DND-41 (cell line): Measurements from ENCODE around the gene LSMEM2.

Experiments used
- ATAC-seq: fragments of 200-7000 bp; cut with Tn5 transposase; 3 replicates; pipeline ENCODE4 v1.9.1; 2021; ENCODE audit warnings: low read depth; ENCODE audit not compliant: insufficient read depth
- DNase-seq: peaks from one replicate; pipeline ENCODE4 v3.0.0-alpha.2; 2020
- H2AFZ ChIP-seq: 2 replicates; pipeline ENCODE4 v1.6.0; 2012; ENCODE audit warnings: low read depth, low read length
- H3K27ac ChIP-seq: 2 replicates; pipeline ENCODE4 v1.5.1; 2012; ENCODE audit warnings: low read length, inconsistent platforms
- H3K27me3 ChIP-seq: fragments of 200-600 bp; sonication (generic); 2 replicates; pipeline ENCODE4 v1.6.0; 2012; ENCODE audit warnings: low read length, mild to moderate bottlenecking, inconsistent platforms; ENCODE audit not compliant: insufficient read depth, poor library complexity
- H3K36me3 ChIP-seq: 2 replicates; pipeline ENCODE4 v1.5.1; 2012; ENCODE audit warnings: low read length, inconsistent platforms; ENCODE audit not compliant: insufficient read depth
- H3K4me1 ChIP-seq: 2 replicates; pipeline ENCODE4 v1.5.1; 2012; ENCODE audit warnings: mild to moderate bottlenecking, low read length; ENCODE audit not compliant: insufficient read depth
- H3K4me2 ChIP-seq: 2 replicates; pipeline ENCODE4 v1.6.0; 2012; ENCODE audit warnings: mild to moderate bottlenecking, moderate library complexity, low read length, inconsistent platforms; ENCODE audit not compliant: insufficient read depth
- H3K4me3 ChIP-seq, 2 experiments: fragments of 200-600 bp in 1 of 2; shearing (Covaris generic) in 1 of 2; 2 replicates each; pipeline ENCODE4 v1.5.1; 2012 to 2016; ENCODE audit warnings: inconsistent platforms in 2 of 2, low read length in 2 of 2, mild to moderate bottlenecking in 2 of 2, low read depth in 1 of 2, moderate library complexity in 1 of 2
- H3K79me2 ChIP-seq: 2 replicates; pipeline ENCODE4 v1.6.0; 2012; ENCODE audit warnings: low read length, inconsistent platforms; ENCODE audit not compliant: insufficient read depth
- H3K9ac ChIP-seq: 2 replicates; pipeline ENCODE4 v1.6.0; 2012; ENCODE audit warnings: low read depth, mild to moderate bottlenecking, inconsistent platforms, low read length, moderate library complexity
- H3K9me3 ChIP-seq: 2 replicates; pipeline ENCODE4 v1.5.1; 2012; ENCODE audit warnings: low read length, moderate library complexity, mild to moderate bottlenecking, inconsistent platforms; ENCODE audit not compliant: insufficient read depth, severe bottlenecking
- H4K20me1 ChIP-seq: 2 replicates; pipeline ENCODE4 v1.6.0; 2012; ENCODE audit warnings: low read length; ENCODE audit not compliant: insufficient read depth
- EZH2 ChIP-seq: IDR thresholded peaks from 3 replicates; pipeline ENCODE4 v1.6.1; 2012; ENCODE audit warnings: borderline replicate concordance, low read depth, mild to moderate bottlenecking, moderate library complexity, low read length, inconsistent platforms; ENCODE audit not compliant: severe bottlenecking
- TF ChIP-seq, protein P1 (sequence below): IDR thresholded peaks from 2 replicates; pipeline ENCODE4 v1.5.1; 2012; ENCODE audit warnings: borderline replicate concordance, low read length, moderate library complexity, mild to moderate bottlenecking; ENCODE audit not compliant: poor library complexity, severe bottlenecking; ENCODE audit errors: extremely low read depth

Gene LSMEM2

DNA sequence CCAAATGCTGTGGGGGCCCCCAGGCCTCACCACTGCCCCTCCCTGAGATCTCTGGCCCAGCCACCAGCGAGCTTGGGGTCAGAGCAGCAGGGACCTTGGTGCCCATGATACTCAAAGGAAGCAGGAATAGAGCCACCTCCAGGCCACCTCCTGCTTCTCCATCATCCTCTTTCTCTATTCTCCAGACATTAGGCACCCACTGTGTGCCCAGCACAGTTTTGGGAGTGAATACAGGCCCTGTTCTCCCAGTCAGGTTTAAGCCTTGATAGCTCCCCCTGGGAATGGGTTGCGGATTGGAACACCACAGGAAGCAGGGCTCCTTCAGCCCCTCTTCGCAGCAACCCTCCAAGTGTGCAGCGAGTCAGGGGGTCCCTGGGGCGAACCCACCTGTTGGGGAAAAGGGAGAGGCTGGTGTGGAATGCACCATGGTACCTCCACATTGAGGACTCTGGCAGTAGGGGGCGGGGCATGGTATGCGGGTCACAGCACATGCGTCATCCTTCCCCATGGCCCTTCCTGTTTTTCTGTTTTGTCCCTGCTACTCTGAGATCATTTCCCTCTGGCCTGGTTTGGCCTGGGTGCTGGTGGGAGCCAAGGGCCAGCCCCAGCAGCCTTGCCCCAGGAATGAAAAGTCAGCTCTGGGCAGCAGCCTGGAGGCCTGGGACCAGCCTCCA lies 24.2 kb upstream of the LSMEM2 start:
- H3K9ac ChIP-seq = no peak overlapping the region
- H3K36me3 ChIP-seq = peaks cover 81% of the 10 kb centered on the region
- no peak for DNase-seq

DNA sequence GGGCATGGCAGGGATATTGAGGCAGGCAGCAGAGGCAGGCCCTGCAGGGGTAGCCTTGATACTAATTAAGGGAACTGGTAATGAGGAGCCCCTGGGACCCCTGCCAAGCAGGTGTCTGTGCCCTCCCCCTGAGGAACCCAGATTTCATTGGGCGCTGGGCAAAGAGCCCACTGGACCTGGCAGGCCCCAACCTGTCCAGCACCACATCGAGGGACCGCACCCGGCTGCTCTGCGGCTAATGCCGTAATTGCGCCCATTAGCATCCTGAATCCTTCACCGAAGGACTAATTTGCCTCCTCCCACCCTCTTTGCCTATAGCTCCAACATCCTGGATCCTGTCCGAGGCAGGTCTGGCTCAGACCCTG lies 23.7 kb upstream of the LSMEM2 start:
- Histone ChIP-seq H3K27ac (no peak overlapping the region), H3K9me3 (no peaks in the 10 kb centered on the region), H3K9ac (no peak overlapping the region), H4K20me1 (peaks cover 58% of the 10 kb centered on the region), H3K79me2 (peaks cover 32% of the 10 kb centered on the region), H2AFZ (no peak overlapping the region), H3K4me1 (peaks cover 6% of the 10 kb centered on the region), H3K36me3 (peaks cover 76% of the 10 kb centered on the region), H3K27me3 (no peaks in the 10 kb centered on the region), H3K4me3 (no peak overlapping the region), H3K4me2 (no peak overlapping the region)
- no peak for DNase-seq
- no peak for TF ChIP-seq EZH2
- TF ChIP-seq, protein P1, sequence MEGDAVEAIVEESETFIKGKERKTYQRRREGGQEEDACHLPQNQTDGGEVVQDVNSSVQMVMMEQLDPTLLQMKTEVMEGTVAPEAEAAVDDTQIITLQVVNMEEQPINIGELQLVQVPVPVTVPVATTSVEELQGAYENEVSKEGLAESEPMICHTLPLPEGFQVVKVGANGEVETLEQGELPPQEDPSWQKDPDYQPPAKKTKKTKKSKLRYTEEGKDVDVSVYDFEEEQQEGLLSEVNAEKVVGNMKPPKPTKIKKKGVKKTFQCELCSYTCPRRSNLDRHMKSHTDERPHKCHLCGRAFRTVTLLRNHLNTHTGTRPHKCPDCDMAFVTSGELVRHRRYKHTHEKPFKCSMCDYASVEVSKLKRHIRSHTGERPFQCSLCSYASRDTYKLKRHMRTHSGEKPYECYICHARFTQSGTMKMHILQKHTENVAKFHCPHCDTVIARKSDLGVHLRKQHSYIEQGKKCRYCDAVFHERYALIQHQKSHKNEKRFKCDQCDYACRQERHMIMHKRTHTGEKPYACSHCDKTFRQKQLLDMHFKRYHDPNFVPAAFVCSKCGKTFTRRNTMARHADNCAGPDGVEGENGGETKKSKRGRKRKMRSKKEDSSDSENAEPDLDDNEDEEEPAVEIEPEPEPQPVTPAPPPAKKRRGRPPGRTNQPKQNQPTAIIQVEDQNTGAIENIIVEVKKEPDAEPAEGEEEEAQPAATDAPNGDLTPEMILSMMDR = no peak
- ATAC-seq = no peak

More for the DNA sequence above, 24.2 kb upstream of the LSMEM2 start:
- no peak for TF ChIP-seq EZH2
- TF ChIP-seq, protein P1 = no peak
- Histone ChIP-seq H3K27me3 (no peaks in the 10 kb centered on the region), H3K4me2 (no peak overlapping the region), H3K27ac (no peak overlapping the region), H3K4me1 (peaks cover 3% of the 10 kb centered on the region), H3K79me2 (peaks cover 38% of the 10 kb centered on the region), H3K9me3 (no peaks in the 10 kb centered on the region), H3K4me3 (no peak overlapping the region), H4K20me1 (peaks cover 63% of the 10 kb centered on the region), H2AFZ (no peak overlapping the region)
- ATAC-seq = no peak

DNA sequence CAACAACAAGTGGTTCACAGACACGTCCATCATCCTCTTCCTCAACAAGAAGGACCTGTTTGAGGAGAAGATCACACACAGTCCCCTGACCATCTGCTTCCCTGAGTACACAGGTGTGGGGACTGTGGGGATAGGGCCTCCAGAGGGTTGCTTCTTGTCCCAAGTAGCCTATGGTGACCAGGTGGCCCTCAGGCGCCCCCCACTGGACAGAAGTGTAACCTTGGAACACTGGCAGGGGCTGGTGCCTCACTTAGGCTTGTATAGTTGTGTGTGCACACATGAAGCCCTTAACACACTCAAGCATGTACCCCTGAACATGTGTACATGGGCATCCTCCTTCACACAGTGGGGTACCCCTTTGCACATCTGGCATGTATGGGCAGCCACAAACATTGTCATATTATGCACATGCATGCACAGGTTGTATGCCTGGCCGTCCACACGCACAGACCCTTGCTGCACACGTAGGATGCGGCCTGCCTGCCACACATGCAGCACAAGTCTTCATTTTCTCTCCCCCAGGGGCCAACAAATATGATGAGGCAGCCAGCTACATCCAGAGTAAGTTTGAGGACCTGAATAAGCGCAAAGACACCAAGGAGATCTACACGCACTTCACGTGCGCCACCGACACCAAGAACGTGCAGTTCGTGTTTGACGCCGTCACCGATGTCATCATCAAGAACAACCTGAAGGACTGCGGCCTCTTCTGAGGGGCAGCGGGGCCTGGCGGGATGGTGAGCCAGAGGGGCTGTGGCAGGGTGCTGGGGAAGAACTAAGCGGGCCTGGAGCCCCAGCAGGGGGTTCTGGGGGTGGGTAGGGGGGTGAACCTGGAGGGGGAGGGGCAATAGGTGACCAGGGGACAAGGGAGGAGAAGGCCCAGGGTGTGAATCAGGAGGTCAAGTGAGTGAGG lies 21.7 kb upstream of the LSMEM2 start:
- no peaks in the 10 kb centered on the region for H3K27me3 ChIP-seq
- H3K9me3 ChIP-seq = no peaks in the 10 kb centered on the region
- peaks cover 12% of the 10 kb centered on the region for H3K79me2 ChIP-seq
- no peak overlapping the region for H3K4me2 ChIP-seq
- H3K27ac ChIP-seq = no peak overlapping the region
- no peak for ATAC-seq
- H3K36me3 ChIP-seq = peaks cover 57% of the 10 kb centered on the region
- H3K9ac ChIP-seq = no peak overlapping the region
- DNase-seq = peak; percentile 45
- H3K4me1 ChIP-seq = peaks cover 18% of the 10 kb centered on the region
- TF ChIP-seq, protein P1 = peak; percentile 66
- no peak for TF ChIP-seq EZH2
- H2AFZ ChIP-seq = no peak overlapping the region
- no peak overlapping the region for H3K4me3 ChIP-seq
- peaks cover 41% of the 10 kb centered on the region for H4K20me1 ChIP-seq
